LNCAP (cell line): ENCODE measurements around the gene CSNK1D.

Source experiments
- TF ChIP-seq, protein P1 (sequence below): fragments of 450-650 bp; IDR thresholded peaks from 2 replicates; pipeline ENCODE4 v1.5.1; 2017; ENCODE audit warnings: mild to moderate bottlenecking

The CSNK1D gene

GRCh38 chr17:82300707-82301270, 27.3 kb upstream of the CSNK1D start:
- TF ChIP-seq, protein P1, sequence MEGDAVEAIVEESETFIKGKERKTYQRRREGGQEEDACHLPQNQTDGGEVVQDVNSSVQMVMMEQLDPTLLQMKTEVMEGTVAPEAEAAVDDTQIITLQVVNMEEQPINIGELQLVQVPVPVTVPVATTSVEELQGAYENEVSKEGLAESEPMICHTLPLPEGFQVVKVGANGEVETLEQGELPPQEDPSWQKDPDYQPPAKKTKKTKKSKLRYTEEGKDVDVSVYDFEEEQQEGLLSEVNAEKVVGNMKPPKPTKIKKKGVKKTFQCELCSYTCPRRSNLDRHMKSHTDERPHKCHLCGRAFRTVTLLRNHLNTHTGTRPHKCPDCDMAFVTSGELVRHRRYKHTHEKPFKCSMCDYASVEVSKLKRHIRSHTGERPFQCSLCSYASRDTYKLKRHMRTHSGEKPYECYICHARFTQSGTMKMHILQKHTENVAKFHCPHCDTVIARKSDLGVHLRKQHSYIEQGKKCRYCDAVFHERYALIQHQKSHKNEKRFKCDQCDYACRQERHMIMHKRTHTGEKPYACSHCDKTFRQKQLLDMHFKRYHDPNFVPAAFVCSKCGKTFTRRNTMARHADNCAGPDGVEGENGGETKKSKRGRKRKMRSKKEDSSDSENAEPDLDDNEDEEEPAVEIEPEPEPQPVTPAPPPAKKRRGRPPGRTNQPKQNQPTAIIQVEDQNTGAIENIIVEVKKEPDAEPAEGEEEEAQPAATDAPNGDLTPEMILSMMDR = peak; percentile 60

DNA sequence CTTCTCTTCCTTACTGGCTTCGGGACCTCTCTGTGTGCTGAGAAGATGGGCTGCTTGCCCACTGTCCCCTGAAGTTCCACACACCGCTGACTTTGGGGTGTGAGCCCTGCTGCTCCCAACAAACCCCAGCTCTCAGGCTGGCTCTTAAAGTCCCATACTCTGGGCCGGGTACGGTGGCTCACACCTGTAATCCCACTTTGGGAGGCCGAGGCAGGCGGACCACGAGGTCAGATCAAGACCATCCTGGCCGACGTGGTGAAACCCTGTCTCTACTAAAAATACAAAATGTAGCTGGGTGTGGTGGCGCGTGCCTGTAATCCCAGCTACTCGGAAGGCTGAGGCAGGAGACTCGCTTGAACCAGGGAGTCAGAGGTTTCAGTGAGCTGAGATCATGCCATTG, 26.7 kb upstream of the CSNK1D start:
- TF ChIP-seq, protein P1 = no peak

DNA sequence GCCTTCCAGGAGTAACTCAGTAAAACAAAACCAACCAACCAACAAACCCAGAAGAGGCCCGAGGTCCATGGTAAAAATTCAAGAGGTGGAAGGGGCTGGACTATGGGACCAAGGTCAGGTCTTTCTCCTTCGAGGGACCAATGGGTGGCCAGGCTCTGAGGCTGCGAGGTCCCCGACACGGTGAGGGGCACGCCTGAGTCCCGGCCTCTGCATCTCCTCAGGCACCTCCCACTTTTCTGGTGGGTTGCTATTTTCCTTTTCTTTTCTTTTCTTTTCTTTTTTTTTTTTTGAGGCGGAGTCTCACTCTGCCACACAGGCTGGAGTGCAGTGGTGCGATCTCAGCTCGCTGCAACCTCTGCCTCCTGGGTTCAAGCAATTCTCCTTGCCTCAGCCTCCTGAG, 26.0 kb upstream of the CSNK1D start:
- TF ChIP-seq, protein P1 = no peak

GRCh38 chr17:82298538-82299421, 25.3 kb upstream of the CSNK1D start:
- TF ChIP-seq, protein P1 = no peak

DNA sequence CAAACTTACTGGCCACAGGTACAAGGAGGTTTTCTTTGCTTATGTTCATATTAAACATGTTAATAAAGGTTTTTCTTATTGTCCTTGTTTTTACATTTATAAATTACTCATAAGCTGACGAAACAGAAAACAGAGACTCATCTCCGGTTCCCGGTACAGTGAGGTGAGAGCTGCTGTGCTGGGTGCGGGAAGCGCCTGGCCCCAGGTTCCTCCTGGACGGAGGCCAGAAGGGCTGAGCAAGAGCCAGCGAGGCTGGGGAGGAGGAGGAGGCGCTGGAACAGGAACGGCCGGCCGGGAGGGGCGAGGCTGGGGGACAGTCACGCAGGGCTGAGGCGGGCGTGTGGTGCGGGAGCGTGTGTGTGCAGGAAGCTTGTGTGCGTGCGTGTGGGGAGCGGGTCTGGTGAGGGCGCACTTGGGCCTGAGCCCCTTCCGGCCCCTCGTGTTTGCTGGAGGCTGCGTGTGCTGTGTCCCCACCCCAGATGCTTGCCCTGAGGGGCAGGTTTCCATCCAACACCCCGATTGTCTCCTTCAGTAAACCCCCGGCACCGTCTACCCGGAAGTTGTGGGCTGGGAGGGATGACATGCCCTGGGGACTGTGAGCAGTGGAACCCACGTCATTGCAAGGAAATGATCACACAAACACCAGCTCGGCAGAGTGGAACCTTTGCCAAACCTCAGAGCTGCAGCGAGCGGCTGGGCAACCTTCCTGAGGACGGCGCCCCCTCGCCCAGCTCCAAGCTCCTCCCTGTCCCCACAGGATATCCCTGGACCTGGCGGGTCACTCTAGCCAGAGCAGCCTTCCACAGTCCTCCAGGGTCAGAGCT, 24.4 kb upstream of the CSNK1D start:
- TF ChIP-seq, protein P1 = no peak

DNA sequence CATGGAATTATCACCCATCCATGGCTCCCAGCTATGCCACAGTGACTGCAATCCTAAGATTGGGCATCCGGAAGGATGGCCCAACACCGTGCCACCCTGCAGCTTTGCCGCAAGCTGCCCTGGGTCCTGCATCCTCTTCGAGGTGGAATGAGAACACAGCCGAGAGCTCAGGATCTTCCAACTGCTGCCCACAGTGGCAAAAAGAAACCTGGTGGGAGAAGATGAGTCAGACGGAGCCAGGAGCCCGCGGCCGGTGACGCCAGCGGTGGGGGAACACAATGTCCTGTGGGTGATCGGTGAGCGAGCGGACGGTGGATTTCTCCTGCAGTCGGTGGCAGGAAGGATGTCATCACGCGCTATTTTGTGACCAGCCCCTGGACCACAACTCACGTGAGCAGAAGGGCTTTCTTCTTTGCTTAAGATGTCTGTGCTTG, 23.8 kb upstream of the CSNK1D start:
- TF ChIP-seq, protein P1 = no peak

DNA sequence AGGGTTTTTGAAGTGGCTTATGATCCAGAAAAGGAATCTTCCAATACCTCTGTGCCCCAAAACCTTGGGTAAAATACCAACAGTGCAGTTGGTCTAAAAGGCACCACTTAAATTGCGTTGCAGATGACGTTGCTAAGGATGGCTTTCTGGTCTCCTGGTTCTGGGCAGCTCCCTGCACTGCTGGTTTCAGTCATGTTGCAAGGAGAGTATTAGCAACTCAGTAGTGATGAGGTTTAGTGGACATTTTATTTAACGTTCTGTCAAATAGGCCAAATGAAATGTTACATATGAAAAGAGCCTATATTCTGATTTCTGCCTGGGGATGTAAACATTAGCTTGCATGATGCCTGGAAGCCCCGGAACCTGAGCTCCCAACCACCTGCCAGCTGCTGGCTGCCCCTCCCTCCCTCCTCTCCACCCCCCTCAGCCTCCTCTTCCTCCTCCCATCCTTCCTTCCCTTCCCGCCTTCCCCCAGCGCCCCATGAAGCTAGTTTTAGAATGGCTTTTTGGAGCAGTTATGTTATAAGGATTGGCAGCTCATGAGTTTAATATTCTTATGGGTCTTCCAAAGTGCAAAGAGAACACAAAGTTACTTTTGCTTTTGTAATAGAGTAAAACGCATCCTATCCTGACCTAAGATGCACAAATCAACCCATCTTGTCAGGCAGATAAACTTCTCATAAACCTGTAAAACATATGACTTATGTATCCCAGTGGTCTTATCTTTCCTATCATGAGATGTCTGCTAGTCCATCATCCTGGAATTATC, 23.2 kb upstream of the CSNK1D start:
- TF ChIP-seq, protein P1 = no peak
